ENCODE measurements around the gene TAMALIN. TPM values are rescaled to one million over a fixed set of nuclear protein-coding genes. Genes with fewer than 3 reads are reported as not detected.

TAMALIN gene
- total RNA-seq, 1 experiment from 2014 or later, result 1.2 TPM

GRCh38 chr12:52019113-52019770, 12.5 kb downstream of the TAMALIN start:
- Histone ChIP-seq H3K18ac (ENCODE audit: insufficient read length, low read depth, low read length) (no peak overlapping the region), H3K56ac (ENCODE audit: insufficient read length, low read depth, low read length) (no peak overlapping the region), H3K79me1 (ENCODE audit: insufficient read depth, low read depth, low read length, poor library complexity, severe bottlenecking) (no peaks in the 10 kb centered on the region), H3K79me2 (ENCODE audit: insufficient read depth, low read length) (no peaks in the 10 kb centered on the region), H4K91ac (ENCODE audit: insufficient read length, low read depth, low read length) (no peak overlapping the region), H3K23ac (ENCODE audit: insufficient read length, low read depth, low read length) (no peak overlapping the region), H2BK15ac (ENCODE audit: low read depth, low read length) (no peak overlapping the region), H3K14ac (ENCODE audit: insufficient read depth, low read length) (no peak overlapping the region), H3T11ph (ENCODE audit: low read length) (no peak overlapping the region), H3K27ac (ENCODE audit: insufficient read length, low read depth, low read length) (no peak overlapping the region), H2BK120ac (ENCODE audit: low read depth, low read length, poor library complexity, severe bottlenecking) (no peak overlapping the region), H4K20me1 (ENCODE audit: control insufficient read depth, insufficient read depth, insufficient read length) (no peaks in the 10 kb centered on the region), H3K27me3 (ENCODE audit: insufficient read depth, low read length) (peaks cover 5% of the 10 kb centered on the region; the same call in 1 of the 2 replicates), H3K9ac (ENCODE audit: extremely low read depth, insufficient read length, low read length) (no peak overlapping the region), H2AK5ac (ENCODE audit: insufficient read length, low read length) (no peak overlapping the region), H2BK12ac (ENCODE audit: insufficient read length, low read depth, low read length) (no peak overlapping the region), H3K4me1 (ENCODE audit: insufficient read depth, low read length) (peaks cover 5% of the 10 kb centered on the region), H2BK20ac (ENCODE audit: low read depth, low read length, poor library complexity, severe bottlenecking) (no peak overlapping the region), H4K5ac (ENCODE audit: insufficient read length, low read depth, low read length) (no peak overlapping the region), H2BK5ac (ENCODE audit: insufficient read length, low read length) (no peak overlapping the region), H3K4ac (ENCODE audit: low read depth, low read length) (no peak overlapping the region), H2AFZ (ENCODE audit: low read length) (no peak overlapping the region), H3K23me2 (ENCODE audit: insufficient read length, low read depth, low read length, poor library complexity, severe bottlenecking) (peaks cover 13% of the 10 kb centered on the region), H4K8ac (replicated peaks; ENCODE audit: insufficient read length, low read depth, low read length) (no peak overlapping the region), H3K9me3 (ENCODE audit: control insufficient read depth, low read depth, low read length) (no peaks in the 10 kb centered on the region), H3K4me2 (ENCODE audit: insufficient read depth, insufficient read length, low read length) (no peak overlapping the region)
- no CpG with 5 or more reads among the region's 13 CpGs for WGBS (ENCODE audit: extremely low coverage, insufficient read length, low lambda C conversion rate)
- Mint-ChIP-seq H3K36me3 (ENCODE audit: insufficient read depth in 1 of 3, low read depth in 3 of 3) (no peaks in the 10 kb centered on the region), H3K4me1 (peaks cover 24 to 35% of the 10 kb centered on the region in 2 experiments), H3K4me3 (no peak overlapping the region), H3K9me3 (no peaks in the 10 kb centered on the region; a peak in 1 of 5 replicates), H3K27ac (no peak overlapping the region), H3K27me3 (ENCODE audit: low read depth) (peaks cover 89% of the 10 kb centered on the region)
- no peak for TF ChIP-seq CTCF (conservative IDR thresholded peaks at IDR 0.05)
- DNase-seq, result no peak
